GM18520 (cell line): Measurements from ENCODE around the gene PTOV1.

Source experiments
- ATAC-seq: cut with Tn5 transposase; IDR thresholded peaks from one replicate; pipeline ENCODE4 v1.9.1; 2021; ENCODE audit not compliant: unreplicated experiment

The PTOV1 gene

GRCh38 chr19:49873129-49873521, 22.2 kb downstream of the PTOV1 start:
- no peak for ATAC-seq

- ATAC-seq, result no peak
Observed at GRCh38 chr19:49873834-49874233, 22.9 kb downstream of the PTOV1 start.

- ATAC-seq, result no peak
Observed at GRCh38 chr19:49874503-49875157, 23.7 kb downstream of the PTOV1 start.

GRCh38 chr19:49875177-49875576, 24.2 kb downstream of the PTOV1 start:
- no peak for ATAC-seq

- no peak for ATAC-seq
Observed at GRCh38 chr19:49875857-49876421, 25.0 kb downstream of the PTOV1 start.

- ATAC-seq, result peak; percentile 38
Observed at GRCh38 chr19:49876422-49877019, 25.6 kb downstream of the PTOV1 start.

GRCh38 chr19:49877020-49877878, 26.3 kb downstream of the PTOV1 start, which contains the start of the genes AKT1S1 and TBC1D17:
Gene AKT1S1 (minus strand): TSS chr19:49877355. CDS start chr19:49873295, 4,060 bp downstream.
Gene TBC1D17 (plus strand): TSS chr19:49877702. CDS start chr19:49877724, 22 bp downstream.
- ATAC-seq, result peak; percentile 63

- peak; percentile 23 for ATAC-seq
Observed at GRCh38 chr19:49877879-49878743, 27.2 kb downstream of the PTOV1 start.

- no peak for ATAC-seq
Observed at GRCh38 chr19:49878744-49879070, 27.7 kb downstream of the PTOV1 start.

- no peak for ATAC-seq
Observed at GRCh38 chr19:49879243-49879963, 28.4 kb downstream of the PTOV1 start.

GRCh38 chr19:49880162-49880869, 29.4 kb downstream of the PTOV1 start:
- ATAC-seq, result no peak

GRCh38 chr19:49881186-49881585, 30.2 kb downstream of the PTOV1 start:
- no peak for ATAC-seq

GRCh38 chr19:49881672-49882394, 30.9 kb downstream of the PTOV1 start:
- no peak for ATAC-seq

GRCh38 chr19:49882643-49883042, 31.7 kb downstream of the PTOV1 start:
- no peak for ATAC-seq

- ATAC-seq, result no peak
Observed at GRCh38 chr19:49883094-49883493, 32.1 kb downstream of the PTOV1 start.

- ATAC-seq, result no peak
Observed at GRCh38 chr19:49884109-49884508, 33.1 kb downstream of the PTOV1 start.

GRCh38 chr19:49884760-49885159, 33.8 kb downstream of the PTOV1 start:
- ATAC-seq, result no peak

GRCh38 chr19:49887037-49887664, 36.2 kb downstream of the PTOV1 start:
- no peak for ATAC-seq
